Measurements from ENCODE around the gene CSRP2. TPM values are rescaled to one million over a fixed set of nuclear protein-coding genes. Genes with fewer than 3 reads are reported as not detected.
A peak's percentile ranks its signal among the peaks of the same experiment; 100 is the strongest.

CSRP2 gene
- total RNA-seq, 2 experiments from 2014 or later: 1.2 TPM; not detected in 1

GRCh38 chr12:76881142-76881541, 2.3 kb upstream of the CSRP2 start:
- peaks cover 11% of the 10 kb centered on the region for H3K4me1 Mint-ChIP-seq
- H3K27ac Mint-ChIP-seq: no peak overlapping the region
- H3K27me3 Mint-ChIP-seq: peaks cover 61% of the 10 kb centered on the region
- H3K4me3 Mint-ChIP-seq: no peak overlapping the region
- no peaks in the 10 kb centered on the region for H3K9me3 Mint-ChIP-seq (ENCODE audit: low read depth)
- CTCF ChIA-PET: no interaction called here
- DNase-seq (no peak), ATAC-seq (no peak)
- no peaks in the 10 kb centered on the region for H3K36me3 Mint-ChIP-seq

GRCh38 chr12:76880519-76881023, 1.8 kb upstream of the CSRP2 start:
- ATAC-seq: no peak
- H3K4me3 Mint-ChIP-seq: no peak overlapping the region
- no peak overlapping the region for H3K27ac Mint-ChIP-seq
- H3K36me3 Mint-ChIP-seq: no peaks in the 10 kb centered on the region
- no peaks in the 10 kb centered on the region for H3K9me3 Mint-ChIP-seq (ENCODE audit: low read depth)
- CTCF ChIA-PET: no interaction called here
- peaks cover 11% of the 10 kb centered on the region for H3K4me1 Mint-ChIP-seq
- DNase-seq: no peak
- H3K27me3 Mint-ChIP-seq: peaks cover 64% of the 10 kb centered on the region

GRCh38 chr12:76879710-76880518, 1.1 kb upstream of the CSRP2 start:
- CTCF ChIA-PET: no interaction called here
- Mint-ChIP-seq H3K27ac (no peak overlapping the region), H3K4me1 (peaks cover 11% of the 10 kb centered on the region), H3K9me3 (ENCODE audit: low read depth) (no peaks in the 10 kb centered on the region), H3K4me3 (peak overlapping the region; percentile 67), H3K36me3 (no peaks in the 10 kb centered on the region), H3K27me3 (peaks cover 68% of the 10 kb centered on the region)
- ATAC-seq (no peak), DNase-seq (no peak)

- no peaks in the 10 kb centered on the region for H3K36me3 Mint-ChIP-seq
- CTCF ChIA-PET: no interaction called here
- no peak overlapping the region for H3K27ac Mint-ChIP-seq
- peaks cover 79% of the 10 kb centered on the region for H3K27me3 Mint-ChIP-seq
- ATAC-seq (peak; percentile 54), DNase-seq (no peak)
- no peaks in the 10 kb centered on the region for H3K9me3 Mint-ChIP-seq (ENCODE audit: low read depth)
- H3K4me1 Mint-ChIP-seq: peaks cover 11% of the 10 kb centered on the region
- peak overlapping the region; percentile 78 for H3K4me3 Mint-ChIP-seq
Measured at GRCh38 chr12:76878099-76878898, 520 bp downstream of the CSRP2 start.

GRCh38 chr12:76876696-76877229, 2.1 kb downstream of the CSRP2 start:
- peaks cover 72% of the 10 kb centered on the region for H3K27me3 Mint-ChIP-seq
- H3K4me1 Mint-ChIP-seq: peaks cover 11% of the 10 kb centered on the region
- no peaks in the 10 kb centered on the region for H3K9me3 Mint-ChIP-seq (ENCODE audit: low read depth)
- H3K27ac Mint-ChIP-seq: no peak overlapping the region
- no peaks in the 10 kb centered on the region for H3K36me3 Mint-ChIP-seq
- DNase-seq (no peak), ATAC-seq (no peak)
- CTCF ChIA-PET: no interaction called here
- no peak overlapping the region for H3K4me3 Mint-ChIP-seq

- Mint-ChIP-seq H3K4me1 (peaks cover 11% of the 10 kb centered on the region), H3K4me3 (no peak overlapping the region), H3K36me3 (no peaks in the 10 kb centered on the region), H3K27ac (no peak overlapping the region), H3K9me3 (ENCODE audit: low read depth) (no peaks in the 10 kb centered on the region), H3K27me3 (peaks cover 57% of the 10 kb centered on the region)
- DNase-seq: no peak
- CTCF ChIA-PET: no interaction called here
- ATAC-seq: no peak
Measured at GRCh38 chr12:76874491-76875190, 4.2 kb downstream of the CSRP2 start.

GRCh38 chr12:76874027-76874426, 4.8 kb downstream of the CSRP2 start:
- no peaks in the 10 kb centered on the region for H3K9me3 Mint-ChIP-seq (ENCODE audit: low read depth)
- H3K4me1 Mint-ChIP-seq: peaks cover 9% of the 10 kb centered on the region
- CTCF ChIA-PET: no interaction called here
- no peak for DNase-seq
- no peak overlapping the region for H3K27ac Mint-ChIP-seq
- H3K36me3 Mint-ChIP-seq: no peaks in the 10 kb centered on the region
- H3K4me3 Mint-ChIP-seq: no peak overlapping the region
- ATAC-seq: no peak
- H3K27me3 Mint-ChIP-seq: peaks cover 53% of the 10 kb centered on the region

GRCh38 chr12:76872415-76872814, 6.4 kb downstream of the CSRP2 start:
- H3K27ac Mint-ChIP-seq: no peak overlapping the region
- H3K27me3 Mint-ChIP-seq: peaks cover 41% of the 10 kb centered on the region
- ATAC-seq (no peak), DNase-seq (no peak)
- H3K9me3 Mint-ChIP-seq (ENCODE audit: low read depth): no peaks in the 10 kb centered on the region
- peaks cover 1% of the 10 kb centered on the region for H3K4me1 Mint-ChIP-seq
- H3K4me3 Mint-ChIP-seq: no peak overlapping the region
- no peaks in the 10 kb centered on the region for H3K36me3 Mint-ChIP-seq
- CTCF ChIA-PET: no interaction called here

- CTCF ChIA-PET: no interaction called here
- Mint-ChIP-seq H3K27me3 (peaks cover 35% of the 10 kb centered on the region), H3K9me3 (ENCODE audit: low read depth) (no peaks in the 10 kb centered on the region), H3K36me3 (no peaks in the 10 kb centered on the region), H3K4me3 (no peak overlapping the region), H3K4me1 (no peaks in the 10 kb centered on the region), H3K27ac (no peak overlapping the region)
- no peak for DNase-seq
- no peak for ATAC-seq
Measured at GRCh38 chr12:76871742-76872141, 7.1 kb downstream of the CSRP2 start.

- ATAC-seq: no peak
Measured at GRCh38 chr12:76871082-76871481, 7.7 kb downstream of the CSRP2 start.

GRCh38 chr12:76866726-76867125, 12.1 kb downstream of the CSRP2 start:
- H3K27ac Mint-ChIP-seq: no peak overlapping the region
- peaks cover 14% of the 10 kb centered on the region for H3K27me3 Mint-ChIP-seq
- no peaks in the 10 kb centered on the region for H3K9me3 Mint-ChIP-seq (ENCODE audit: low read depth)
- H3K36me3 Mint-ChIP-seq: no peaks in the 10 kb centered on the region
- H3K4me1 Mint-ChIP-seq: no peaks in the 10 kb centered on the region
- H3K4me3 Mint-ChIP-seq: no peak overlapping the region
- ATAC-seq (no peak), DNase-seq (no peak)
- CTCF ChIA-PET: interaction anchor here (0.6 kb wide), 1 partner anchor 47 kb away, joined by 3 read pairs; no protein-coding TSS in a partner anchor

More at GRCh38 chr12:76871082-76871481, 7.7 kb downstream of the CSRP2 start:
- DNase-seq: no peak
- no peak overlapping the region for H3K27ac Mint-ChIP-seq
- H3K4me1 Mint-ChIP-seq: no peaks in the 10 kb centered on the region
- H3K36me3 Mint-ChIP-seq: no peaks in the 10 kb centered on the region
- H3K9me3 Mint-ChIP-seq (ENCODE audit: low read depth): no peaks in the 10 kb centered on the region
- H3K27me3 Mint-ChIP-seq: peaks cover 28% of the 10 kb centered on the region
- H3K4me3 Mint-ChIP-seq: no peak overlapping the region
- CTCF ChIA-PET: no interaction called here

- no peaks in the 10 kb centered on the region for H3K4me1 Mint-ChIP-seq
- CTCF ChIA-PET: no interaction called here
- H3K9me3 Mint-ChIP-seq (ENCODE audit: low read depth): no peaks in the 10 kb centered on the region
- no peaks in the 10 kb centered on the region for H3K36me3 Mint-ChIP-seq
- no peak for DNase-seq
- H3K27ac Mint-ChIP-seq: no peak overlapping the region
- no peak for ATAC-seq
- peaks cover 14% of the 10 kb centered on the region for H3K27me3 Mint-ChIP-seq
- no peak overlapping the region for H3K4me3 Mint-ChIP-seq
Measured at GRCh38 chr12:76866151-76866567, 12.7 kb downstream of the CSRP2 start.

- Mint-ChIP-seq H3K9me3 (ENCODE audit: low read depth) (no peaks in the 10 kb centered on the region), H3K4me3 (no peak overlapping the region), H3K27ac (no peak overlapping the region), H3K36me3 (no peaks in the 10 kb centered on the region), H3K4me1 (no peaks in the 10 kb centered on the region), H3K27me3 (peaks cover 11% of the 10 kb centered on the region)
- CTCF ChIA-PET: interaction anchor here (0.6 kb wide), 1 partner anchor 209 kb away, joined by 3 read pairs; no protein-coding TSS in a partner anchor
- ATAC-seq: no peak
- DNase-seq: no peak
Measured at GRCh38 chr12:76864791-76865400, 13.9 kb downstream of the CSRP2 start.
